Measurements from ENCODE around the gene KRTAP4-8. TPM values are rescaled to one million over a fixed set of nuclear protein-coding genes. Genes with fewer than 3 reads are reported as not detected.
"Not testable (repeated sequence)": the region's sequence is repeated elsewhere in the genome, so short reads cannot be mapped to it uniquely, and the experiment has no call there.

Gene KRTAP4-8
- total RNA-seq, 1 donor = not detected

GRCh38 chr17:41119696-41120690 lies 22.1 kb upstream of the KRTAP4-8 start:
- peaks cover 11% of the 10 kb centered on the region for H3K4me1 ChIP-seq (ENCODE audit: insufficient read depth, low read length)
- H3K4me3 ChIP-seq (ENCODE audit: low read length); H3K27me3 ChIP-seq (ENCODE audit: insufficient read depth, low read length); H3K9me3 ChIP-seq (ENCODE audit: low read depth, low read length): not testable (repeated sequence)

GRCh38 chr17:41118721-41119120 lies 20.8 kb upstream of the KRTAP4-8 start:
- H3K4me1 ChIP-seq (ENCODE audit: insufficient read depth, low read length) = peaks cover 11% of the 10 kb centered on the region
- H3K9me3 ChIP-seq (ENCODE audit: low read depth, low read length) = no peaks in the 10 kb centered on the region
- peaks cover 3% of the 10 kb centered on the region for H3K27me3 ChIP-seq (ENCODE audit: insufficient read depth, low read length)
- no peak overlapping the region for H3K4me3 ChIP-seq (ENCODE audit: low read length)

GRCh38 chr17:41117846-41118386 lies 20.0 kb upstream of the KRTAP4-8 start, which contains the start of gene KRTAP4-11:
Gene KRTAP4-11, minus strand, starts transcription at chr17:41118373. Its CDS starts 58 bp downstream, at chr17:41118315.
- peaks cover 11% of the 10 kb centered on the region for H3K4me1 ChIP-seq (ENCODE audit: insufficient read depth, low read length)
- H3K4me3 ChIP-seq (ENCODE audit: low read length); H3K9me3 ChIP-seq (ENCODE audit: low read depth, low read length); H3K27me3 ChIP-seq (ENCODE audit: insufficient read depth, low read length): not testable (repeated sequence)

- peaks cover 6% of the 10 kb centered on the region for H3K9me3 ChIP-seq (ENCODE audit: low read depth, low read length)
- no peak overlapping the region for H3K4me3 ChIP-seq (ENCODE audit: low read length)
- H3K27me3 ChIP-seq (ENCODE audit: insufficient read depth, low read length) = peaks cover 3% of the 10 kb centered on the region
- H3K4me1 ChIP-seq (ENCODE audit: insufficient read depth, low read length) = peaks cover 11% of the 10 kb centered on the region
Observed at GRCh38 chr17:41116297-41116696, 18.4 kb upstream of the KRTAP4-8 start.

GRCh38 chr17:41111151-41111885 lies 13.4 kb upstream of the KRTAP4-8 start:
- Histone ChIP-seq H3K27me3 (ENCODE audit: insufficient read depth, low read length) (no peaks in the 10 kb centered on the region), H3K4me1 (ENCODE audit: insufficient read depth, low read length) (peaks cover 8% of the 10 kb centered on the region), H3K9me3 (ENCODE audit: low read depth, low read length) (peaks cover 6% of the 10 kb centered on the region), H3K4me3 (ENCODE audit: low read length) (no peak overlapping the region)

GRCh38 chr17:41108728-41109386 lies 10.9 kb upstream of the KRTAP4-8 start:
- peak overlapping the region; percentile 32 for H3K4me3 ChIP-seq (ENCODE audit: low read length)
- not testable (repeated sequence) for H3K9me3 ChIP-seq (ENCODE audit: low read depth, low read length); H3K27me3 ChIP-seq (ENCODE audit: insufficient read depth, low read length); H3K4me1 ChIP-seq (ENCODE audit: insufficient read depth, low read length)

- Histone ChIP-seq H3K27me3 (ENCODE audit: insufficient read depth, low read length) (no peaks in the 10 kb centered on the region), H3K9me3 (ENCODE audit: low read depth, low read length) (peaks cover 3% of the 10 kb centered on the region), H3K4me3 (ENCODE audit: low read length) (peak overlapping the region; percentile 32), H3K4me1 (ENCODE audit: insufficient read depth, low read length) (peaks cover 8% of the 10 kb centered on the region)
Observed at GRCh38 chr17:41107941-41108450, 10.1 kb upstream of the KRTAP4-8 start.

GRCh38 chr17:41105347-41105746 lies 7.4 kb upstream of the KRTAP4-8 start, which contains the start of gene KRTAP4-9:
Gene KRTAP4-9, plus strand, starts transcription at chr17:41105389. Its CDS starts 0 bp downstream, at chr17:41105389.
- not testable (repeated sequence) for H3K27me3 ChIP-seq (ENCODE audit: insufficient read depth, low read length); H3K4me3 ChIP-seq (ENCODE audit: low read length); H3K4me1 ChIP-seq (ENCODE audit: insufficient read depth, low read length); H3K9me3 ChIP-seq (ENCODE audit: low read depth, low read length)

- H3K9me3 ChIP-seq (ENCODE audit: low read depth, low read length); H3K4me3 ChIP-seq (ENCODE audit: low read length); H3K27me3 ChIP-seq (ENCODE audit: insufficient read depth, low read length); H3K4me1 ChIP-seq (ENCODE audit: insufficient read depth, low read length): not testable (repeated sequence)
Observed at GRCh38 chr17:41104386-41105038, 6.6 kb upstream of the KRTAP4-8 start.

- Histone ChIP-seq H3K27me3 (ENCODE audit: insufficient read depth, low read length) (no peaks in the 10 kb centered on the region), H3K9me3 (ENCODE audit: low read depth, low read length) (no peaks in the 10 kb centered on the region), H3K4me3 (ENCODE audit: low read length) (no peak overlapping the region), H3K4me1 (ENCODE audit: insufficient read depth, low read length) (peaks cover 8% of the 10 kb centered on the region)
Observed at GRCh38 chr17:41103896-41104295, 6.0 kb upstream of the KRTAP4-8 start.

- Histone ChIP-seq H3K27me3 (ENCODE audit: insufficient read depth, low read length) (no peaks in the 10 kb centered on the region), H3K9me3 (ENCODE audit: low read depth, low read length) (no peaks in the 10 kb centered on the region), H3K4me1 (ENCODE audit: insufficient read depth, low read length) (no peaks in the 10 kb centered on the region), H3K4me3 (ENCODE audit: low read length) (no peak within 1 kb of the TSS)
Observed at GRCh38 chr17:41101586-41102259, 3.8 kb upstream of the KRTAP4-8 start, which contains the start of gene KRTAP4-16. Gene KRTAP4-16, minus strand, starts transcription at chr17:41102209. Its CDS starts 0 bp downstream, at chr17:41102209.

- H3K4me3 ChIP-seq (ENCODE audit: low read length); H3K9me3 ChIP-seq (ENCODE audit: low read depth, low read length); H3K27me3 ChIP-seq (ENCODE audit: insufficient read depth, low read length); H3K4me1 ChIP-seq (ENCODE audit: insufficient read depth, low read length): not testable (repeated sequence)
Observed at GRCh38 chr17:41099682-41100480, 1.9 kb upstream of the KRTAP4-8 start.

GRCh38 chr17:41098481-41098880 lies 539 bp upstream of the KRTAP4-8 start:
- Histone ChIP-seq H3K27me3 (ENCODE audit: insufficient read depth, low read length) (no peaks in the 10 kb centered on the region), H3K9me3 (ENCODE audit: low read depth, low read length) (no peaks in the 10 kb centered on the region), H3K4me3 (ENCODE audit: low read length) (no peak overlapping the region), H3K4me1 (ENCODE audit: insufficient read depth, low read length) (no peaks in the 10 kb centered on the region)
